ENCODE measurements around the gene SLC39A10. TPM values are rescaled to one million over a fixed set of nuclear protein-coding genes. Genes with fewer than 3 reads are reported as not detected.

Gene SLC39A10
- polyA plus RNA-seq (2012; ENCODE audit: insufficient read depth, insufficient read length, low read depth), result 27.7 TPM

- peak; percentile 94 for DNase-seq
- Histone ChIP-seq H3K4me1 (peaks cover 7% of the 10 kb centered on the region), H3K27me3 (no peaks in the 10 kb centered on the region), H3K9me3 (no peaks in the 10 kb centered on the region), H3K4me3 (ENCODE audit: low read depth, low read length) (peak within 1 kb of the TSS; percentile 83), H3K36me3 (peaks cover 11% of the 10 kb centered on the region)
- TF ChIP-seq CTCF (IDR thresholded peaks at IDR 0.05; ENCODE audit: low read depth, low read length), result no peak
Observed at GRCh38 chr2:195656859-195657633, at the start of gene SLC39A10. SLC39A10 (plus strand) TSS chr2:195657226; CDS start chr2:195680043, 22,817 bp downstream.

- DNase-seq, result no peak
- H3K36me3 ChIP-seq, result no peaks in the 10 kb centered on the region
- H3K4me1 ChIP-seq, result peaks cover 4% of the 10 kb centered on the region; the same call in 1 of the 2 replicates
- no peaks in the 10 kb centered on the region for H3K9me3 ChIP-seq
- no peak for TF ChIP-seq CTCF (IDR thresholded peaks at IDR 0.05; ENCODE audit: low read depth, low read length)
- H3K27me3 ChIP-seq, result no peaks in the 10 kb centered on the region
- H3K4me3 ChIP-seq (ENCODE audit: low read depth, low read length), result no peak overlapping the region
Observed at GRCh38 chr2:195608768-195609454, 48.1 kb upstream of the SLC39A10 start.

GRCh38 chr2:195610717-195611116, 46.3 kb upstream of the SLC39A10 start:
- peaks cover 10% of the 10 kb centered on the region; the same call in 1 of the 2 replicates for H3K4me1 ChIP-seq
- no peaks in the 10 kb centered on the region for H3K9me3 ChIP-seq
- H3K27me3 ChIP-seq, result no peaks in the 10 kb centered on the region
- no peak overlapping the region for H3K4me3 ChIP-seq (ENCODE audit: low read depth, low read length)
- no peak for DNase-seq
- H3K36me3 ChIP-seq, result no peaks in the 10 kb centered on the region
- TF ChIP-seq CTCF (IDR thresholded peaks at IDR 0.05; ENCODE audit: low read depth, low read length), result no peak

- Histone ChIP-seq H3K27me3 (no peaks in the 10 kb centered on the region), H3K4me1 (peaks cover 10% of the 10 kb centered on the region; the same call in 1 of the 2 replicates), H3K4me3 (ENCODE audit: low read depth, low read length) (no peak overlapping the region), H3K9me3 (no peaks in the 10 kb centered on the region), H3K36me3 (no peaks in the 10 kb centered on the region)
- no peak for DNase-seq
- TF ChIP-seq CTCF (IDR thresholded peaks at IDR 0.05; ENCODE audit: low read depth, low read length), result no peak
Observed at GRCh38 chr2:195612611-195613495, 44.2 kb upstream of the SLC39A10 start.

GRCh38 chr2:195613922-195614321, 43.1 kb upstream of the SLC39A10 start:
- Histone ChIP-seq H3K4me1 (peaks cover 10% of the 10 kb centered on the region; the same call in 1 of the 2 replicates), H3K27me3 (no peaks in the 10 kb centered on the region), H3K4me3 (ENCODE audit: low read depth, low read length) (no peak overlapping the region), H3K36me3 (no peaks in the 10 kb centered on the region), H3K9me3 (no peaks in the 10 kb centered on the region)
- no peak for TF ChIP-seq CTCF (IDR thresholded peaks at IDR 0.05; ENCODE audit: low read depth, low read length)
- DNase-seq, result peak; percentile 43
